Epidermal melanocyte (primary cell): ENCODE data around the gene SDF4.

Source experiments
- DNase-seq: peaks from one replicate; pipeline ENCODE4 v3.0.0; 2011; ENCODE audit warnings: low spot score; ENCODE audit not compliant: insufficient read length

Gene SDF4

DNA sequence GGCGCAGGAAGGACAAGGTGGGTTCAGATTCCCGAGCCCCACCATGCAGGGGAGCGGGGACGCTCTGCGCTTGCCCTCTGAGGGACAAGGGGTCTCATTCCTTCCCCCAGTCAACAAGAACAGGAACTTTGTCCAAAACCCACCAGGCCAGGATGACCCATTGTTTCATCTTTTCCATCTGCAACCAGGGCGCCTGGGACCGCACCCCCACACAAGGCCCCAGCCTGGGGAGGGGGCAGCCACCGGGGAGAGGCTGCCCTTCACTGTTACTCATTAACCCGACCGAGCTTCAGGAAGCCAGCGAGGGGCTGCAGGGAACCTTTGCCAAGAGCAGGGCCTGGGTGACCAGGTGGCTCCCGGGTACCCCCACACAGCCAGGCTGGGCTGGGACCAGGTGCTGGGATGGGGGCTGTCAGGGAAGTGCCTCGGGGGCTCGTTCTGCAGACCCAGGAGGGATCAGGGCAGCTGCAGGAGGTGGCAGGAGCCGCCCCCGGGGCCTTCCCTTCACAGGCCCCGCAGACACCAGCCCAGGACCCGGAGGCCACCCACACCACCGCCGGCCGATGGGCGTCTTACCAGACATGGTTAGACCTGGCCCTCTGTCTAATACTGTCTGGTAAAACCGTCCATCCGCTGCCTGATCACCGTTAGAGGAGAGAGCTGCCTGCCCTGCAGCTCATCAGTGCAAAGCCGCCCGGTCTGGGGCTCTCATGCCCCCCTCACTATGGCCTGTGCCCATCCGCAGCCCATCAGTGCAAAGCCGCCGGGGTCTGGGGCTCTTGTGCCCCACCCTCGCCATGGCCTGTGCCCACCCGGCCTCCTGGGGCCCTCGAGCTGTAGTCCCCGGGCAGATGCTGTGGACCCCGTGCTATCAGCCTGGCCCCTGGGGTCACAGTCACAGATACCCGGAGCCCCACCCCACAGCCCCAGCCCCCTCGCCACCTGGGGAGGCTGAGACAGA lies 63.1 kb downstream of the SDF4 start:
- no peak for DNase-seq

DNA sequence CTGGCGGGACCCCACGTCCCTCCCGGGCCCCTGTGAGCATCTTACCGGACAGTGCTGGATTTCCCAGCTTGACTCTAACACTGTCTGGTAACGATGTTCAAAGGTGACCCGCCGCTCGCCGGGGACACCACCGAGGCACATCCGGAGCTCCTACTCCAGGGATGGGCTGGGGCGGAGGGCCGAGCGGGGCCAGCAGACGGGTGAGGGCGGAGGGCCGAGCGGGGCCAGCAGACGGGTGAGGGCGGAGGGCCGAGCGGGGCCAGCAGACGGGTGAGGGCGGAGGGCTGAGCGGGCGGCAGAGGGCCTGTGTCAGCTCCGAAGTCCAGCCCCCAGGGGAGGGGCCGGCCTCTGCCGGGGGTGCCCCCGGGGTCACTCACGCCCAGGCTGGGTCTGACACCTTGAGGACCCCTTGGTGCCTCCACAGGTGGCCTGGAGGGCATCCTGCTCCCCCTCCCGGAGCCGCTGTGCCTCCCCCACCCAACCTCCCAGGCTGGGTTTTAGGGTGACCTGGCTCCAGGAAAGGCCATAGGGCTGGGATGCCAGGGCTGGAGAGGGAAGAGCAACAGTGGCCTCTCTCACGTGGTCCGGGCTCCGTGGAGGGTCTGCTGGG lies 63.9 kb downstream of the SDF4 start:
- DNase-seq: no peak

DNA sequence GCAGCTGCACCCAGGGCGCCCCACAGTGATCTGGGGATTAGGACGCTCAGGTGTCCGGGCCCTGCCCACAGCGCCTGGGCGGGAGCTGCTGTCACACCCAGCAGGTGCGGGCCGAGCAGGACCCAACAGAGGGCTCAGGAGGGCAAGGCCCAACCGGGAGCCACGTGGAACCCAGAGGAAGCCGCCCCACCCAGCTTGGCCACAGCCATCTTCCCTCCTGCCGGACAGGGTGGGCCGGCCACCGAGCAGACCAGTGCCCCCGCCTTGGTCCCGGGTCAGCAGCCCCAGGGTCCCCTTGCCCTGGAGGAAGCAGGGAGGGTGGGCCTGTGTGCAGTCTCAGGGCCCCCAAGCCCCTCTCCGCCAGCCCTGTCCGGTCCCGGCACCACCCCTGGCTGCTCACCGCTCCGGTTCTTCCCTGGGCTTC lies 64.4 kb downstream of the SDF4 start:
- no peak for DNase-seq
